Osteoblast (primary cell): ENCODE measurements around the gene ARHGEF1. TPM values are rescaled to one million over a fixed set of nuclear protein-coding genes. Genes with fewer than 3 reads are reported as not detected.
"Not testable (repeated sequence)": the region's sequence is repeated elsewhere in the genome, so short reads cannot be mapped to it uniquely, and the experiment has no call there.

Experiments used
- DNase-seq: peaks from one replicate; pipeline ENCODE4 v3.0.0; 2011; ENCODE audit warnings: low spot score, mixed read lengths; ENCODE audit not compliant: insufficient read length; ENCODE audit errors: missing footprints
- H2AFZ ChIP-seq: 2 replicates; pipeline ENCODE4 v1.6.0; 2011; ENCODE audit warnings: mild to moderate bottlenecking, low read length
- H3K27ac ChIP-seq: 2 replicates; pipeline ENCODE4 v1.5.1; 2011; ENCODE audit warnings: mild to moderate bottlenecking, low read depth, low read length, moderate library complexity
- H3K27me3 ChIP-seq: 2 replicates; pipeline ENCODE4 v1.6.0; 2012; ENCODE audit warnings: mild to moderate bottlenecking, control low read depth, inconsistent platforms, low read length, moderate library complexity; ENCODE audit not compliant: insufficient read depth
- H3K36me3 ChIP-seq: 2 replicates; pipeline ENCODE4 v1.5.1; 2011; ENCODE audit warnings: mild to moderate bottlenecking, low read length, control low read depth, moderate library complexity; ENCODE audit not compliant: insufficient read depth
- H3K4me1 ChIP-seq: 2 replicates; pipeline ENCODE4 v1.5.1; 2011; ENCODE audit warnings: mild to moderate bottlenecking, low read length, control low read depth, moderate library complexity; ENCODE audit not compliant: insufficient read depth
- H3K4me2 ChIP-seq: 2 replicates; pipeline ENCODE4 v1.6.0; 2011; ENCODE audit warnings: mild to moderate bottlenecking, low read length; ENCODE audit not compliant: insufficient read depth
- H3K4me3 ChIP-seq: fragments of 200-600 bp; sonication (generic); 3 replicates; pipeline ENCODE4 v1.5.1; 2012; ENCODE audit warnings: mild to moderate bottlenecking, low read length, inconsistent platforms; ENCODE audit not compliant: insufficient read depth
- H3K79me2 ChIP-seq: 2 replicates; pipeline ENCODE4 v1.6.0; 2012; ENCODE audit warnings: mild to moderate bottlenecking, low read length, control low read depth, inconsistent platforms; ENCODE audit not compliant: insufficient read depth
- H3K9me3 ChIP-seq: 2 replicates; pipeline ENCODE4 v1.5.1; 2011; ENCODE audit warnings: low read depth, low read length, control low read depth
- H4K20me1 ChIP-seq: 2 replicates; pipeline ENCODE4 v1.6.0; 2012; ENCODE audit warnings: mild to moderate bottlenecking, low read length, control low read depth; ENCODE audit not compliant: insufficient read depth
- CTCF ChIP-seq: IDR thresholded peaks from 2 replicates; pipeline ENCODE4 v1.5.1; 2011; ENCODE audit warnings: mild to moderate bottlenecking, low read depth, low read length, moderate library complexity; ENCODE audit errors: extremely low read depth
- total RNA-seq: library from RNA; depleted of rRNA; stranded (reverse); fragments of >200 nt; gene quantifications from 2 replicates; pipeline ENCODE4 v1.2.3, GENCODE V29; 2012

The ARHGEF1 gene
- total RNA-seq, 1 donor, result 31.8 TPM

DNA sequence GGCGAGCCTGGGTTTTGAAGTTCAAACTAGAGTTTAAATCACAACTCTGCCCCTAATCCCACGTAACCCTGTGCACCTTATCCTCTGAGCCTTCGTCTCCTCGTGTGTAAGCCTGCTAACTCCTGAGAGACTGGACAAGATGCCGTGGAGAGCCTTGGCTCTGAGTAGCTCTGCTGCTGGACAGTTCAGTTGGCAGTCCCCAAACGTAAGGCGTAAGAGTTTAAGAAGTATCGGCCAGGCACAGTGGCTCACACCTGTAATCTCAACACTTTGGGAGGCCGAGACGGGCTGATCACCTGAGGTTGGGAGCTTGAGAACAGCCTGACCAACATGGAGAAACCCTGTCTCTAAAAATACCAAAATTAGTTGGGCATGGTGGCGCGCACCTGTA, 10.6 kb upstream of the ARHGEF1 start:
- Histone ChIP-seq H3K36me3 (peaks cover 47% of the 10 kb centered on the region), H3K4me2 (no peak overlapping the region), H3K4me3 (no peak overlapping the region), H3K9me3 (no peaks in the 10 kb centered on the region), H3K4me1 (no peaks in the 10 kb centered on the region), H2AFZ (no peak overlapping the region), H3K27me3 (no peaks in the 10 kb centered on the region), H4K20me1 (peaks cover 44% of the 10 kb centered on the region), H3K27ac (no peak overlapping the region), H3K79me2 (peaks cover 16% of the 10 kb centered on the region)
- DNase-seq, result no peak
- TF ChIP-seq CTCF, result no peak

- no peak for DNase-seq
Observed at GRCh38 chr19:41872775-41873647, 10.0 kb upstream of the ARHGEF1 start.

GRCh38 chr19:41875973-41876372, 7.0 kb upstream of the ARHGEF1 start:
- H2AFZ ChIP-seq, H3K4me1 ChIP-seq, H3K9me3 ChIP-seq, H3K27ac ChIP-seq, H3K27me3 ChIP-seq, H3K4me3 ChIP-seq, DNase-seq, H3K4me2 ChIP-seq, H3K79me2 ChIP-seq: not testable (repeated sequence)
- H3K36me3 ChIP-seq, result peaks cover 13% of the 10 kb centered on the region
- peaks cover 13% of the 10 kb centered on the region for H4K20me1 ChIP-seq

More at GRCh38 chr19:41872775-41873647, 10.0 kb upstream of the ARHGEF1 start:
- Histone ChIP-seq H3K4me3 (no peak overlapping the region), H4K20me1 (peaks cover 38% of the 10 kb centered on the region), H3K4me2 (no peak overlapping the region), H3K27me3 (no peaks in the 10 kb centered on the region), H3K79me2 (peaks cover 10% of the 10 kb centered on the region), H3K27ac (no peak overlapping the region), H3K36me3 (peaks cover 41% of the 10 kb centered on the region), H3K9me3 (no peaks in the 10 kb centered on the region), H2AFZ (no peak overlapping the region), H3K4me1 (no peaks in the 10 kb centered on the region)
- peak; percentile 66 for TF ChIP-seq CTCF

DNA sequence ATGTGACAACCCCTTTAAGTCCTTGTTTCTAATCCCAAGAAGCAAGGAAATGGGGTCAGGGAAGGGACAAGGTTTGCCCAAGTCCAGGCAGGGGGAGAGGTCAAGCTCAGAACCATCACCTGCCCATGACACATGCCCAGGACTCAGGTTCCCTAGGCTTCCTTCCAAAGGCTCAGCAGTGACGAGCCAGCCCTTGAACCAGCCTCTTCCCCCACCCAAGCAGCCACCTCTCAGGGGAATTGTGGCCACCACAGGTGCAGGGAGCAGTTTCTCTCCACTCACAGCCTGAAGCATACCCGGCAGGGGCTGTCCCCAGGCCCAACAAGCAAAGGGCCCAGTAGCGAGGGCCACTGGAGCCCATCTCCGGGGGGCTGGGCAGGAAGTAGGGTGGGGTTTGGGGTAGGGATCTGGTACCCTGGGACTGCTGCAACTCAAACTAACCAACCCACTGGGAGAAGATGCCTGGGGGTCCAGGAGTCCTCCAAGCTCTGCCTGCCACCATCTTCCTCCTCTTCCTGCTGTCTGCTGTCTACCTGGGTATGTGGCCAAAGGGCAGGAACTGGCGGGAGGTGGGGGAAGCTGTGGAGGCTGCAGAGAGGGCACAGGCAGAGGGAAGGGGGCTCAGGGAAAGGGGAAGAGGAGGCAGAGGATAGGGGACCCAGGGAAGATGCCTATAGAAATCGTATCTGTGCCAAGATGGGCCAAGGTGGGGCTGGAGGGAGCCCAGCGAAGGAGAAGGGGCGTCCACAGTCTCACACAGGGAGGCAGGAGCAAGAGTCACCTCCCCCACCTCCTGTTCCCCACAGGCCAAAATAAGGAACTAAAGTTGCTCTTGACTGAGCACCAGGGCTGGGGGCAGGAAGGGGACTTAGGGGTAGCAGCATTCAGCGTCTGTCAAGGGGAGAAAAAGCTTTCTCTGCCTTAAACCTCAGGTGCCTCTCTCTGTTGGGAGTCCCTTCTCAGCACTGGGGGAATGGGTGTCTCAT, 5.8 kb upstream of the ARHGEF1 start, which contains the start of gene CD79A:
Gene CD79A (plus strand): TSS at position 433 of the 986 bp plus-strand sequence. CDS start 26 bp downstream, at position 459.
- TF ChIP-seq CTCF, result no peak
- H2AFZ ChIP-seq, result no peak within 1 kb of the TSS
- H4K20me1 ChIP-seq, result peaks cover 3% of the 10 kb centered on the region
- no peak within 1 kb of the TSS for H3K27ac ChIP-seq
- H3K36me3 ChIP-seq, result peaks cover 2% of the 10 kb centered on the region
- no peaks in the 10 kb centered on the region for H3K9me3 ChIP-seq
- no peaks in the 10 kb centered on the region for H3K79me2 ChIP-seq
- no peak within 1 kb of the TSS for H3K4me2 ChIP-seq
- no peaks in the 10 kb centered on the region for H3K4me1 ChIP-seq
- H3K4me3 ChIP-seq, result no peak within 1 kb of the TSS
- H3K27me3 ChIP-seq, result no peaks in the 10 kb centered on the region
- no peak for DNase-seq
